Natural killer cell (primary cell): ENCODE measurements around the gene TNNI3. TPM values are rescaled to one million over a fixed set of nuclear protein-coding genes. Genes with fewer than 3 reads are reported as not detected.

ENCODE experiments used
- ATAC-seq, 3 donors: fragments of 150-1000 bp in 2 of 3; fragments of 200-7000 bp in 1 of 3; cut with Tn5 transposase; 1 replicate in 1 of 3; 2 replicates in 2 of 3; pipeline ENCODE4 v1.10.0; 2021; ENCODE audit warnings: mild to moderate bottlenecking in 2 of 3, moderate library complexity in 2 of 3
- DNase-seq, 2 donors: peaks; one replicate each; pipeline versions ENCODE4 v3.0.0 to v3.0.0-alpha.2; 2013 to 2021; ENCODE audit warnings: mixed read lengths in 1 of 2
- H3K27ac ChIP-seq: one replicate; pipeline ENCODE4 v1.5.1; 2013; ENCODE audit warnings: mild to moderate bottlenecking, low read length
- H3K27me3 ChIP-seq: one replicate; pipeline ENCODE4 v1.6.1; 2013; ENCODE audit warnings: low read length; ENCODE audit not compliant: control insufficient read depth, insufficient read depth
- H3K36me3 ChIP-seq: one replicate; pipeline ENCODE4 v1.6.1; 2013; ENCODE audit warnings: low read length; ENCODE audit not compliant: control insufficient read depth, insufficient read depth
- H3K4me1 ChIP-seq: one replicate; pipeline ENCODE4 v1.6.1; 2013; ENCODE audit warnings: low read length; ENCODE audit not compliant: control insufficient read depth, insufficient read depth
- H3K4me3 ChIP-seq: one replicate; pipeline ENCODE4 v1.5.1; 2013; ENCODE audit warnings: low read length
- H3K9me3 ChIP-seq: one replicate; pipeline ENCODE4 v1.6.1; 2013; ENCODE audit warnings: low read length; ENCODE audit not compliant: control insufficient read depth, insufficient read depth
- H3K27ac Mint-ChIP-seq, 2 donors: one replicate each; pipeline ENCODE4 v1.8.0; 2022; ENCODE audit warnings: mild to moderate bottlenecking in 2 of 2, mixed read lengths in 2 of 2, moderate library complexity in 1 of 2
- H3K27me3 Mint-ChIP-seq, 2 donors: one replicate each; pipeline ENCODE4 v1.8.0; 2022; ENCODE audit warnings: low read depth in 2 of 2, mixed read lengths in 2 of 2
- H3K36me3 Mint-ChIP-seq: one replicate; pipeline ENCODE4 v1.8.0; 2022; ENCODE audit warnings: mixed read lengths
- H3K4me1 Mint-ChIP-seq, 2 donors: one replicate each; pipeline ENCODE4 v1.8.0; 2022; ENCODE audit warnings: mixed read lengths in 2 of 2
- H3K4me3 Mint-ChIP-seq: one replicate; pipeline ENCODE4 v1.8.0; 2022; ENCODE audit warnings: mild to moderate bottlenecking, moderate library complexity, mixed read lengths
- H3K9me3 Mint-ChIP-seq, 2 donors: one replicate each; pipeline ENCODE4 v1.8.0; 2022; ENCODE audit warnings: mixed read lengths in 2 of 2
- CTCF ChIP-seq: fragments of 200-600 bp; IDR thresholded peaks from one replicate; pipeline ENCODE4 v1.8.0; 2022; ENCODE audit warnings: antibody characterized with exemption
- WGBS: methylation state at CpG from one replicate; pipeline ENCODE4 v1.1.7; 2013; ENCODE audit warnings: missing lambda C conversion rate; ENCODE audit not compliant: insufficient coverage; 5-methylcytosine and 5-hydroxymethylcytosine counted together
- intact Hi-C: fragments of 100-400 bp; cut with micrococcal nuclease; formaldehyde crosslinking; loops from one replicate; pipeline ENCODE4 v1.14.2; 2022
- total RNA-seq, 4 donors: library from RNA; stranded (reverse); fragments of 120-200 nt in 1 of 4; gene quantifications; one replicate each; pipeline versions ENCODE4 v1.2.3 to v1.2.4, GENCODE V29; 2013 to 2022

TNNI3 gene
- total RNA-seq, 3 donors from 2014 or later (not counting 1 experiment from before 2014, with no cell fraction given): 0.94 TPM; not detected in 2

- Histone ChIP-seq H3K27me3 (peaks cover 7% of the 10 kb centered on the region), H3K27ac (no peak overlapping the region), H3K4me1 (no peaks in the 10 kb centered on the region), H3K9me3 (no peaks in the 10 kb centered on the region), H3K36me3 (no peaks in the 10 kb centered on the region), H3K4me3 (no peak overlapping the region)
- no peak for ATAC-seq
- intact Hi-C loops: no loop called here
- H3K9me3 Mint-ChIP-seq: no peaks in the 10 kb centered on the region
- 69% methylated on average over 25 of the region's 25 CpGs for WGBS
- peaks cover 0 to 28% of the 10 kb centered on the region in 2 donors for H3K27me3 Mint-ChIP-seq
- no peak overlapping the region for H3K27ac Mint-ChIP-seq
- DNase-seq: no peak
- no peaks in the 10 kb centered on the region for H3K36me3 Mint-ChIP-seq
- H3K4me1 Mint-ChIP-seq: no peaks in the 10 kb centered on the region
- no peak for TF ChIP-seq CTCF
- no peak overlapping the region for H3K4me3 Mint-ChIP-seq
These were observed 23.7 kb downstream of the TNNI3 start for GRCh38 chr19:55133639-55134444.

GRCh38 chr19:55132453-55133129 is 24.9 kb downstream of the TNNI3 start:
- H3K27ac Mint-ChIP-seq: no peak overlapping the region
- 61% methylated on average over 14 of the region's 14 CpGs for WGBS
- H3K9me3 ChIP-seq: no peaks in the 10 kb centered on the region
- H3K27me3 Mint-ChIP-seq: peaks cover 3 to 29% of the 10 kb centered on the region in 2 donors
- peaks cover 5% of the 10 kb centered on the region for H3K27me3 ChIP-seq
- TF ChIP-seq CTCF: no peak
- H3K4me3 Mint-ChIP-seq: no peak overlapping the region
- no peak overlapping the region for H3K27ac ChIP-seq
- no peaks in the 10 kb centered on the region for H3K4me1 ChIP-seq
- DNase-seq (no peak), ATAC-seq (no peak)
- H3K36me3 Mint-ChIP-seq: no peaks in the 10 kb centered on the region
- H3K36me3 ChIP-seq: no peaks in the 10 kb centered on the region
- H3K9me3 Mint-ChIP-seq: no peaks in the 10 kb centered on the region
- H3K4me1 Mint-ChIP-seq: no peaks in the 10 kb centered on the region
- intact Hi-C loops: no loop called here
- H3K4me3 ChIP-seq: no peak overlapping the region

GRCh38 chr19:55131421-55131820 is 26.1 kb downstream of the TNNI3 start:
- Histone ChIP-seq H3K27ac (no peak overlapping the region), H3K36me3 (no peaks in the 10 kb centered on the region), H3K27me3 (peaks cover 5% of the 10 kb centered on the region), H3K4me1 (no peaks in the 10 kb centered on the region), H3K9me3 (no peaks in the 10 kb centered on the region), H3K4me3 (no peak overlapping the region)
- 94% methylated on average over 16 of the region's 16 CpGs for WGBS
- H3K4me1 Mint-ChIP-seq: no peaks in the 10 kb centered on the region
- no peaks in the 10 kb centered on the region for H3K9me3 Mint-ChIP-seq
- no peak overlapping the region for H3K4me3 Mint-ChIP-seq
- peaks cover 14 to 38% of the 10 kb centered on the region in 2 donors for H3K27me3 Mint-ChIP-seq
- no peak overlapping the region for H3K27ac Mint-ChIP-seq
- no peaks in the 10 kb centered on the region for H3K36me3 Mint-ChIP-seq
- intact Hi-C loops: no loop called here
- DNase-seq (no peak), ATAC-seq (no peak)
- TF ChIP-seq CTCF: no peak
